ENCODE data around the gene TLN1.
A peak's percentile ranks its signal among the peaks of the same experiment; 100 is the strongest.

The TLN1 gene

GRCh38 chr9:35684921-35685320 lies 47.1 kb downstream of the TLN1 start:
- no peak for DNase-seq (ENCODE audit: low spot score)

- DNase-seq (ENCODE audit: low spot score), result no peak
Measured at GRCh38 chr9:35683323-35683722, 48.7 kb downstream of the TLN1 start.

GRCh38 chr9:35682520-35683315 lies 49.3 kb downstream of the TLN1 start:
- no peak for DNase-seq (ENCODE audit: low spot score)

- no peak for DNase-seq (ENCODE audit: low spot score)
Measured at GRCh38 chr9:35682051-35682450, 49.9 kb downstream of the TLN1 start.

GRCh38 chr9:35681341-35682002 lies 50.5 kb downstream of the TLN1 start:
- no peak for DNase-seq (ENCODE audit: low spot score)

- DNase-seq (ENCODE audit: low spot score), result no peak
Measured at GRCh38 chr9:35680331-35681105, 51.5 kb downstream of the TLN1 start.

GRCh38 chr9:35679766-35680330 lies 52.1 kb downstream of the TLN1 start:
- no peak for DNase-seq (ENCODE audit: low spot score)

- DNase-seq (ENCODE audit: low spot score), result no peak
Measured at GRCh38 chr9:35679091-35679490, 52.9 kb downstream of the TLN1 start.

GRCh38 chr9:35675732-35676392 lies 56.1 kb downstream of the TLN1 start:
- DNase-seq (ENCODE audit: low spot score), result no peak

GRCh38 chr9:35675204-35675603 lies 56.8 kb downstream of the TLN1 start:
- no peak for DNase-seq (ENCODE audit: low spot score)

GRCh38 chr9:35674025-35674361 lies 58.0 kb downstream of the TLN1 start:
- no peak for DNase-seq (ENCODE audit: low spot score)

GRCh38 chr9:35673132-35674024 lies 58.6 kb downstream of the TLN1 start, which contains the start of gene CA9:
Gene CA9 (plus strand): TSS chr9:35673928. CDS start chr9:35673960, 32 bp downstream.
- no peak for DNase-seq (ENCODE audit: low spot score)

- no peak for DNase-seq (ENCODE audit: low spot score)
Measured at GRCh38 chr9:35669331-35670145, 62.5 kb downstream of the TLN1 start.

GRCh38 chr9:35667939-35668338 lies 64.1 kb downstream of the TLN1 start:
- no peak for DNase-seq (ENCODE audit: low spot score)

GRCh38 chr9:35666549-35666948 lies 65.4 kb downstream of the TLN1 start:
- no peak for DNase-seq (ENCODE audit: low spot score)

- DNase-seq (ENCODE audit: low spot score), result no peak
Measured at GRCh38 chr9:35666045-35666444, 66.0 kb downstream of the TLN1 start.

- DNase-seq (ENCODE audit: low spot score), result no peak
Measured at GRCh38 chr9:35665471-35665818, 66.5 kb downstream of the TLN1 start.

GRCh38 chr9:35664531-35665470 lies 67.2 kb downstream of the TLN1 start, which contains the start of gene ARHGEF39:
Gene ARHGEF39 (minus strand): TSS chr9:35665195. CDS start chr9:35665169, 26 bp downstream.
- peak; percentile 96 for DNase-seq (ENCODE audit: low spot score)

GRCh38 chr9:35662437-35662836 lies 69.6 kb downstream of the TLN1 start:
- no peak for DNase-seq (ENCODE audit: low spot score)

Measured in D341Med (cell line).